GM20000 (cell line): ENCODE results near the gene ELMO3.

Source experiments
- DNase-seq: peaks from one replicate; pipeline ENCODE4 v3.0.0; 2012; ENCODE audit warnings: low spot score
- TF ChIP-seq, protein P1 (sequence below): IDR thresholded peaks from 2 replicates; pipeline ENCODE4 v1.5.1; 2012; ENCODE audit warnings: mild to moderate bottlenecking, control low read depth; ENCODE audit errors: extremely low read depth, missing control alignments

ELMO3 gene

DNA sequence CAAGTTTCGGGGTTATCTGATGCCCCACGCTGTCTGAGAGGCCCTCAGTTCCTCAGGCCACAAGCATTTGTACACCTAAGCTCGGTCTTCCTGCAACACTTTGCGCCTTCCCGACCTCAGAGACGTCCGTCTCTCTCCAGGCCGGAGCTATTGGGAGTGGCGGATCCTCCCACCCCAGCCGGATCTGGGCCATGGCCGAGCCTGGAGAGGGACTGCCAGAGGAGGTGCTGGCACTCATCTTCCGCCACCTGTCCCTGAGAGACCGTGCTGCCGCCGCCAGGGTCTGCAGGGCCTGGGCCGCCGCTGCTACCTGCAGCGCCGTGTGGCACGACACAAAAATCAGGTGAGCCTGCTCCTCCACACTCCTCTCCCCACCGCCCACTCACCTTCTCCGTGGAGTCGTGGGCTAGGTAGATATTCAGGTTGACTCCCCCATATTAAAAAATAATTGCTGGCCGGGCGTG, 37.3 kb upstream of the ELMO3 start:
- DNase-seq, result no peak
- TF ChIP-seq, protein P1, sequence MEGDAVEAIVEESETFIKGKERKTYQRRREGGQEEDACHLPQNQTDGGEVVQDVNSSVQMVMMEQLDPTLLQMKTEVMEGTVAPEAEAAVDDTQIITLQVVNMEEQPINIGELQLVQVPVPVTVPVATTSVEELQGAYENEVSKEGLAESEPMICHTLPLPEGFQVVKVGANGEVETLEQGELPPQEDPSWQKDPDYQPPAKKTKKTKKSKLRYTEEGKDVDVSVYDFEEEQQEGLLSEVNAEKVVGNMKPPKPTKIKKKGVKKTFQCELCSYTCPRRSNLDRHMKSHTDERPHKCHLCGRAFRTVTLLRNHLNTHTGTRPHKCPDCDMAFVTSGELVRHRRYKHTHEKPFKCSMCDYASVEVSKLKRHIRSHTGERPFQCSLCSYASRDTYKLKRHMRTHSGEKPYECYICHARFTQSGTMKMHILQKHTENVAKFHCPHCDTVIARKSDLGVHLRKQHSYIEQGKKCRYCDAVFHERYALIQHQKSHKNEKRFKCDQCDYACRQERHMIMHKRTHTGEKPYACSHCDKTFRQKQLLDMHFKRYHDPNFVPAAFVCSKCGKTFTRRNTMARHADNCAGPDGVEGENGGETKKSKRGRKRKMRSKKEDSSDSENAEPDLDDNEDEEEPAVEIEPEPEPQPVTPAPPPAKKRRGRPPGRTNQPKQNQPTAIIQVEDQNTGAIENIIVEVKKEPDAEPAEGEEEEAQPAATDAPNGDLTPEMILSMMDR, result no peak

DNA sequence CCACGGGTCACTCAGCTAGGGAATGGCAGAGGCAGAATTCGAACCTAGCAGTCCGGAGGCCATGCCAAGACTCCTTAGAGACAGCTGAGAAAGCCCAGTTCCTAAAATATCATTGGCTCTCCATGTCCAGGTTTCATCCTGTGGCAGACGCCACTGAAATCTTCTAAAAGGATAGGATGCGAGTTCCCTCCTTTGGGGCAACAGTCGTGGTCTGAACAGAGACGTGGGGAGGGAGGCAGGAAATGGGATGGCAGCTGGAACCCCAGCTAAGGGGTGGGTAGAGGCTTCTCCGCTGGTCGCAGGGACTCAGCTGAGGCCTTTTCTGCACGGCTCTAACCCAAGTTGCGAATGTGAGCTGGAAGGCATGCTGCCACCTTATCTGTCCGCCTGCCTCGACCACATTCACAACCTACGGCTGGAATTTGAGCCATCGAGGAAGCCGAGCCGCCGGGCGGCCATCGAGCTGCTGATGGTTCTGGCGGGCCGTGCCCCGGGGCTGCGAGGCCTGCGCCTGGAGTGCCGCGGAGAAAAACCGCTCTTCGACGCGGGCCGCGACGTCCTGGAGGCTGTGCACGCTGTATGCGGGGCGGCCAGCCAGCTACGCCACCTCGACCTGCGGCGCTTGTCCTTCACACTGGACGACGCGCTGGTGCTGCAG, 36.3 kb upstream of the ELMO3 start:
- TF ChIP-seq, protein P1, result no peak
- DNase-seq, result no peak

DNA sequence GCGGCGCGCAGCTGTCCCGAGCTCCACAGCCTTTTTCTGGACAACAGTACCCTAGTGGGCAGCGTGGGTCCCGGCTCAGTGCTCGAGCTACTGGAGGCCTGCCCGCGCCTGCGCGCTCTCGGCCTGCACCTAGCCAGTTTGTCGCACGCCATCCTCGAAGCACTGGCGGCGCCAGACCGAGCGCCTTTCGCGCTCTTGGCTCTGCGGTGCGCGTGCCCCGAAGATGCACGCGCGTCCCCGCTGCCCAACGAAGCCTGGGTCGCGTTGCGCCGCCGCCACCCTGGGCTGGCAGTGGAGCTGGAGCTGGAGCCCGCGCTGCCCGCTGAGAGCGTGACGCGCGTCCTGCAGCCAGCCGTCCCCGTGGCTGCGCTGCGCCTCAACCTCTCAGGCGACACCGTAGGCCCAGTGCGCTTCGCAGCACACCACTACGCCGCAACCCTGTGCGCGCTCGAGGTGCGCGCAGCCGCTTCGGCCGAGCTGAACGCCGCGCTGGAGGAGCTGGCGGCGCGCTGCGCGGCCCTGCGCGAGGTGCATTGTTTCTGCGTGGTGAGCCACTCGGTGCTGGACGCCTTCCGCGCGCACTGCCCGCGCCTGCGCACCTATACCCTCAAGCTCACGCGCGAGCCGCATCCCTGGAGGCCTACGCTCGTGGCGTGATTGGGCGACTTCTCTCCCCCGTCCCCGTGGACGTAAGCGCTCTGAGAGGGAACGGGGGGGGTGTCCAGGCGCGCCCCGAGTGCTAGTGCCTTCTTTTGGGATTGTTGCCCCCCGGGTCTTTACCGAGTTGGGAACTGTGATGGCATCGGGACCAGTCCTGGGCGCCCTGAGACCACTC, 35.5 kb upstream of the ELMO3 start:
- TF ChIP-seq, protein P1, result no peak
- DNase-seq, result peak; percentile 67

DNA sequence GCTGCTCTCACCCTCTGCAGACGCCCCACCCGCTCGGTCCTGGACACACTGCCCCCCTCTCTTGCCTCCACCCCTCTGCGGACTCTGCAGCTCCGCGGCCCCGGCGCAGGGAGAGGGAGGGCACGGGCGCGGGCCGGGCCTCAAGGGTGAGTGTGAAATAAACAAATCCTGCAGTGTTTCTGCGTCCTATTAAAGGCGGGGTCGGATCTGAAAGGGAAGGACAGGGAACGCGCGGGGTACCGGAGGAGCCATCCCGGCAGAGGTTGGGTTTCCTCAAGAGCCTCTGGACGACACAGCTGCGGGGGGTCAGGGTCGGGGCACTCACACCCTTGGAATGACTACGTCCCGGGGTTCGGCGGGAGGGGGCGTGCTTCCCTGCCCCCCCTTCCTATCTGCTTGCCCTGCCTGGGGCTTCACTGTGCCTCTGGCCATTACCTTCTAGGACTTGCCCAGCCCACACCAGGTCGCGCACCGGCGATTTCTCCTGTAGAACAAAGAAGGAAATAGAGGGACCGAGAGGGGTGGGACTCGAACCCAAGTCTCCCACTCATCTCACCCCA, 34.9 kb upstream of the ELMO3 start:
- DNase-seq, result no peak
- TF ChIP-seq, protein P1, result no peak

DNA sequence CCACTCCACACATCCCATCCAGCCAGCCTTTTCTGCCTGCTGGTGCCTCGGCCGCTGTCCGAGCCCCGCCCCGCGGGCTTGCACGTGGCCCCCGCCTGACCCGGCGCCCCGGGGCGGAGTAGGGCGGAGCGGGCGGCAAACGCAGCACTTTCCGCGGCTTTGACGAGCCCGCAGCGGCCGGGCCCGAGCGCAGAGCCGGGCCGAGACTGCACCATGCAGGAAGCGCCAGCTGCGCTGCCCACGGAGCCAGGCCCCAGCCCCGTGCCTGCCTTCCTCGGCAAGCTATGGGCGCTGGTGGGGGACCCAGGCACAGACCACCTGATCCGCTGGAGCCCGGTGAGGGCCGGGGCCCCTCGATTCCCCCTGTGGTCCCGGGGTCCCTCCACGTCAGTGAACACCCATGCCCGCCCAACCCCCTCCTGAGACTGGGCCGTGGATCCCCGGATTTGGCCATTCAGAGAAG, 34.3 kb upstream of the ELMO3 start, which contains the start of gene HSF4:
Gene HSF4, plus strand, starts transcription at position 147 of the 463 bp plus-strand sequence. Its CDS starts 67 bp downstream, at position 214.
- DNase-seq, result peak; percentile 65
- TF ChIP-seq, protein P1, result no peak

DNA sequence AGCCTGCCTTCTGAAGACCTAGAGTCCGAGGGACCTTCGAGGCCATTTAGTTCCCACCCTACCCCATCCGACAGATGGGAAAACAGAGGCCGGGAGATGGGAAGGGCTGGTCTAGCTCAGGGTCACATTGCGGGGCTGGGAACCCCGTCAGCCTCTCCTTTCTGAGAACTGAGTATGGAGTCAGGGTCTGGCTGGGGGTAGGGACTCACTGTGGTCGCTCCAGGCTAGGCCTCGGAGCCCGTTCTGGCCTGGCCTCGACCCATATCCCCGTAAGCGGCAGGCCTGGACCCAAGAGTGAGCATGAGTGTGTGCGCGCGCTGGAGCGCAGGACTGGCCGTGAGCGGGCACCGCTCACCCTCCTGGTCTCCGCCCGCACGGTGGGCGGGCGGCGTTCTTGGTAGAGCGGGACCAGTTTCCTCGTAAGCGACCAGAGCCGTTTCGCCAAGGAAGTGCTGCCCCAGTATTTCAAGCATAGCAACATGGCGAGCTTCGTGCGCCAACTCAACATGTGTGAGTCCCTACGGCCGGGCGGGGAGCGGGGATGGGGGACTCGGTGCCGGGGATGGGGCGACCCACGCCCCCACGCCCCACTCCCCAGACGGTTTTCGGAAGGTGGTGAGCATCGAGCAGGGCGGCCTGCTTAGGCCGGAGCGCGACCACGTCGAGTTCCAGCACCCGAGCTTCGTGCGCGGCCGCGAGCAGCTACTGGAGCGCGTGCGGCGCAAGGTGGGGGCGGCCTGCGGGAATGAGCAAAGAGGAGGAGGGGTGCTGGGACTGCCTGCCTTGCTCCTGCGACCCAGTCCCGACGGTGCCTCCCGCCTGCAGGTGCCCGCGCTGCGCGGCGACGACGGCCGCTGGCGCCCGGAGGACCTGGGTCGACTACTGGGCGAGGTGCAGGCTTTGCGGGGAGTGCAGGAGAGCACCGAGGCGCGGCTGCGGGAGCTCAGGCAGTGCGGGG, 33.5 kb upstream of the ELMO3 start:
- TF ChIP-seq, protein P1, result no peak
- DNase-seq, result no peak
